GM12872 (cell line): ENCODE results near the gene REPS2.

ENCODE experiments used
- TF ChIP-seq, protein P1 (sequence below): IDR thresholded peaks from 3 replicates; pipeline ENCODE4 v1.5.1; 2011; ENCODE audit warnings: low read depth, mild to moderate bottlenecking, low read length, moderate library complexity; ENCODE audit not compliant: insufficient read depth

Gene REPS2

DNA sequence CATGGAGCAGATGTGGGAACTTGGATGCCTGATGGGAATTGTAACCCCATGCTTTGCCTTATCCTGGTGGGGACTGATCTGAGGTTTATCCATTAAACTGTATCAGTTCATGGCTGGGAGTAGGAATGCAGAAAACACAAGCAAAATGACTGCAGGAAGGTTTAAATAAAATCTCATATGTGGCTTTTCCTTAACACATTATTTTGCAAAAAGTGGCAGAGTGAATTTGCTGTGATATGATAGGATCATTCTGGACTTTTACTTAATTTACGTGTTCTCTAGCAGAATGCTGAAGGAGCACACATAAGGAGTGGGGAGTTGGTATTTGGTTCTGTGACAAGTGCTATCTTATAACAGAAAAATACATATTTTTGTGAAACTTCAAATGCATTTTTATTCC lies 34.8 kb downstream of the REPS2 start:
- TF ChIP-seq, protein P1, sequence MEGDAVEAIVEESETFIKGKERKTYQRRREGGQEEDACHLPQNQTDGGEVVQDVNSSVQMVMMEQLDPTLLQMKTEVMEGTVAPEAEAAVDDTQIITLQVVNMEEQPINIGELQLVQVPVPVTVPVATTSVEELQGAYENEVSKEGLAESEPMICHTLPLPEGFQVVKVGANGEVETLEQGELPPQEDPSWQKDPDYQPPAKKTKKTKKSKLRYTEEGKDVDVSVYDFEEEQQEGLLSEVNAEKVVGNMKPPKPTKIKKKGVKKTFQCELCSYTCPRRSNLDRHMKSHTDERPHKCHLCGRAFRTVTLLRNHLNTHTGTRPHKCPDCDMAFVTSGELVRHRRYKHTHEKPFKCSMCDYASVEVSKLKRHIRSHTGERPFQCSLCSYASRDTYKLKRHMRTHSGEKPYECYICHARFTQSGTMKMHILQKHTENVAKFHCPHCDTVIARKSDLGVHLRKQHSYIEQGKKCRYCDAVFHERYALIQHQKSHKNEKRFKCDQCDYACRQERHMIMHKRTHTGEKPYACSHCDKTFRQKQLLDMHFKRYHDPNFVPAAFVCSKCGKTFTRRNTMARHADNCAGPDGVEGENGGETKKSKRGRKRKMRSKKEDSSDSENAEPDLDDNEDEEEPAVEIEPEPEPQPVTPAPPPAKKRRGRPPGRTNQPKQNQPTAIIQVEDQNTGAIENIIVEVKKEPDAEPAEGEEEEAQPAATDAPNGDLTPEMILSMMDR, result no peak

DNA sequence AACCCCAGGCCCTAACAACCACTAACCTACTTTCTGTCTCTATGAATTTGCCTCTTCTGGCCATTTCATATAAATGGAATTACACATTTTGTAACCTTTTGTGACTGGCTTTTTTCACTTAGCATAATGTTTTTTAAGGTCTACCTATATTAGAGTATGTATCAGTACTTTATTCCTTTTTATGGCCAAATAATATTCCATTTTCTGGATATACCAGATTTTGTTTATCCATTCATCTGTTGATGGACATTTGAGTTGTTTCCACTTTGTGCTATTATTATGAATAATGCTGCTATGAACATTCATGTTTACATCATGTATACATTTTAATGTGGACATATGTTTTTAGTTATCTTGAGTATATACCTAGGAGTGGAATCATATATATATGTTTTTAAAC lies 35.5 kb downstream of the REPS2 start:
- TF ChIP-seq, protein P1, result no peak

DNA sequence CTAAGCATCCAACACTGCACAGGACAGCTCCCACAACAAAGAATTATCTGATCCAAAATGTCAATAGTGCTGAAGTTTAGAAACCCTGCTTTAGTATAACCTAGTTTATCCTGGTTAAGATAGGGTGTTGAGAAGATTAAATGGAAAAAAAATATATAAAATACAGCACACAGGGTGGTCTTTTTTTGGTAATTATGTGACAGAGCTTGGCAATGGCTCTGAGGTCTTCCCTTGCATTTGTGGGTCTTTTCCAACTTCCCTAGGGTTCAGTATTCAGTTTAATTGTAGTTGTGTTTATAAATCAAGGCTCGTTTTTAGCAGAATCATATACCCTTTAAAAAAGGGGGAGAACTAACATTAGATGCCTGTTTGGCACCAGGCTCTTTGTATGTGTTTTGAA lies 36.6 kb downstream of the REPS2 start:
- TF ChIP-seq, protein P1, result no peak

GRCh38 chrX:16985286-16985685 lies 38.8 kb downstream of the REPS2 start:
- TF ChIP-seq, protein P1, result no peak

DNA sequence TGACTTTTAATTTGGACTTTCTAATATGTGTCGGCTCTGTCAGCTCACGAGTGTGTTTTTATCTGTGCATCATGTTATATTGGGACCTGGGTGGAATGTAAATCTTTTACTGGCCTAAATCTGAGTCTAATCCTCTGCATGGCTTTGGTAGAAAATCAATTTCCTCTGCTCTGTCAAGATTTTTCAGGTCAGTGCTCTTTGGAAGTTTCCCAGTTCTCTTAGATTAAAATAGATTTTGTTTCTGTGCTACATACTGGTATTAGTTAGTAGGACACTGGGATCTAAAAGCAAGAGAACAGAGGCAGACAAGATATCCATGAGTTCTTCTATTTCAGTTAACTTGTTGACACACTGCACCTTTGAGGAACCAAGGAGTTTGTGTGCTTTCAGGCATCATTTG lies 39.7 kb downstream of the REPS2 start:
- TF ChIP-seq, protein P1, result no peak

DNA sequence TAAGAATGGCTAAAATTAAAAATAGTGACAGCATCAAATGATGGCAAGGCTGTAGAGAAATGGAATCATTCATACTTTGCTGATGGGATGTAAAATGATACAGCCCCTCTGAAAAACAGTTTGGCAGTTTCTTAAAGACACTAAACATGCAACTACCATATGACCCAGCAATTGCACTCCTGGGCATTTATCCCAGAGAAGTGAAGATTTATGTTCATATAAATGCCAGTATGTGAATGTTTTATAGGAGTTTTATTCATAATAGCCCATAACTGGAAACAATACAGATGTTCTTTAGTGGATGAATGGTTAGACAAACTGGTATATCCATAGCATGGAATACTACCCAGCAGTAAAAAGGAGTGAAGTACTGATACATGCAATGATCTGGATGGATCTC lies 43.3 kb downstream of the REPS2 start:
- TF ChIP-seq, protein P1, result no peak

DNA sequence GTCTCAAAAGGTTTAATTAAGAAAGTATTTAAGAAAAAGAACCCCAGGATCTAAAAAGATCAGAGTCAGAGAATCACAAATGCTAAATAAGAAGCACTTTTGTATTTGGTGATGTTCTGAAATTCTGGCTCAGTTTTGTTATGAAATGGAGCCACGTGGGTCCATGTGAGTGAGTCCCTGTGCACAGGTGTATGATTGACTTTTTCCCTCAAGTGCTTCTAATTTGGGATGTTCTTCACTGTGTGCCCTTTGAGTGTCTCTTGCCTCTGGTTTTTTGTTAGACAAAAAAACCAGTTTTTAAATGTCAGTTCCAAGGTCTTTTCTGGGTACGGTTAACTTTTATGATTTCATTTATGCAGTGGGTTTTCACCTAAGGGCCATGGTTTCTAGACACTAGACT lies 44.4 kb downstream of the REPS2 start:
- TF ChIP-seq, protein P1, result no peak

DNA sequence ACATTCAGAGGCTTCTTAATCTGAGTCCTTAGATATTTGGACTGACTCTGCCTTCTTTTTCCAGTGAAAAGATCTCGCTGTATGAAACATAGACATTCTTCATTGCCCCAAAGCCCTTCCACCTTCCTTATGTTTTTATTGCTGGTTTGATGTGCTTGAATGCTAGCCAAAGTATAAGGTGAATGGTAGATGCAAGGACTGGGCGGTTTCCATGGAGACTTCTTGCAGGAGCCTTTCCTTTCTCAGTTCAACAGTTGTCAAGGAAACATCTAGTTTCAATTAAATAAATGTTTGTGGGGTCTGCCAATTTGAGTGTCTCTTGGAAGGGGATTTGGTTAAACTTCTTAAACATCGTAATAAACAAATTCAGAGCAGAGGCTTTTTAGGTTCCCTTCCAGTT lies 46.0 kb downstream of the REPS2 start:
- TF ChIP-seq, protein P1, result no peak
